HepG2 (cell line): ENCODE measurements around the gene ENPP7. TPM values are rescaled to one million over a fixed set of nuclear protein-coding genes. Genes with fewer than 3 reads are reported as not detected.

ENCODE experiments used
- AHR ChIP-seq: IDR thresholded peaks from 2 replicates; pipeline ENCODE4 v1.6.1; 2018; ENCODE audit warnings: missing genetic modification reagents, missing compliant biosample characterization
- CBFB ChIP-seq: sonication (generic); formaldehyde crosslinking; IDR thresholded peaks from 2 replicates; pipeline ENCODE4 v1.4.0; 2020; ENCODE audit warnings: missing genetic modification reagents
- RFX1 ChIP-seq: fragments of 450-650 bp; IDR thresholded peaks from 2 replicates; pipeline ENCODE4 v1.6.1; 2017
- RFXANK ChIP-seq: IDR thresholded peaks from 2 replicates; pipeline ENCODE4 v1.6.1; 2016
- ZFP62 ChIP-seq: sonication (generic); formaldehyde crosslinking; IDR thresholded peaks from 2 replicates; pipeline ENCODE4 v1.4.0; 2020; ENCODE audit warnings: missing genetic modification reagents
- ZIK1 ChIP-seq: sonication (generic); formaldehyde crosslinking; IDR thresholded peaks from 2 replicates; pipeline ENCODE4 v1.5.0; 2020; ENCODE audit warnings: mild to moderate bottlenecking, low read depth, missing genetic modification reagents, borderline replicate concordance
- ZNF10 ChIP-seq: sonication (generic); formaldehyde crosslinking; IDR thresholded peaks from 2 replicates; pipeline ENCODE4 v1.4.0; 2020; ENCODE audit warnings: mild to moderate bottlenecking, low read depth, missing genetic modification reagents, borderline replicate concordance
- polyA plus RNA-seq, 8 experiments: library from polyadenylated mRNA; depleted of rRNA in 3 of 8; stranded (reverse) in 7 of 8; unstranded in 1 of 8; fragments of >200 nt; fragmentation: Illumina TruSeq in 4 of 8; extraction: Trizol in 4 of 8; gene quantifications; 2 replicates each; pipeline versions ENCODE4 v1.2.1 to v1.2.3, GENCODE V29; 2011 to 2016; ENCODE audit warnings: low read depth in 4 of 8, missing spikeins in 1 of 8, mixed read lengths in 1 of 8; ENCODE audit not compliant: insufficient read depth in 1 of 8
- total RNA-seq, 5 experiments: library from RNA; depleted of rRNA; stranded (reverse); fragments of >200 nt; fragmentation: Illumina TruSeq; extraction: Trizol; gene quantifications; 2 replicates each; pipeline ENCODE4 v1.2.3, GENCODE V29; 2016; ENCODE audit warnings: low read depth in 1 of 5
- TF ChIP-seq, protein P1 (sequence below): sonication (generic); formaldehyde crosslinking; IDR thresholded peaks from 2 replicates; pipeline ENCODE4 v1.4.0; 2020; ENCODE audit warnings: missing genetic modification reagents, borderline replicate concordance
- TF ChIP-seq, protein P2 (sequence below): sonication (generic); formaldehyde crosslinking; IDR thresholded peaks from 2 replicates; pipeline ENCODE4 v1.8.0; 2022; ENCODE audit warnings: mild to moderate bottlenecking, missing genetic modification reagents, moderate library complexity
- TF ChIP-seq, protein P3 (sequence below): sonication (generic); formaldehyde crosslinking; IDR thresholded peaks from 2 replicates; pipeline ENCODE4 v1.4.0; 2020; ENCODE audit warnings: missing genetic modification reagents; ENCODE audit errors: not compliant biosample characterization
- TF ChIP-seq, protein P4 (sequence below): sonication (generic); formaldehyde crosslinking; IDR thresholded peaks from 2 replicates; pipeline ENCODE4 v1.5.1; 2020; ENCODE audit warnings: missing genetic modification reagents, mild to moderate bottlenecking, borderline replicate concordance
- TF ChIP-seq, protein P5 (sequence below): conservative IDR thresholded peaks from 2 replicates; pipeline ENCODE4 v1.6.1; 2018; ENCODE audit warnings: missing genetic modification reagents
- TF ChIP-seq, protein P6 (sequence below), 2 experiments: sonication (generic) in 1 of 2; formaldehyde crosslinking in 1 of 2; IDR thresholded peaks; 2 replicates each; pipeline versions ENCODE4 v1.4.0 to v1.6.1; 2018 to 2020; ENCODE audit warnings: missing genetic modification reagents in 2 of 2, borderline replicate concordance in 1 of 2, low read depth in 1 of 2, mild to moderate bottlenecking in 1 of 2, missing biosample characterization in 1 of 2

Gene ENPP7
- total and polyA plus RNA-seq, 2 of the 13 experiments (the other 11 are each of a cell fraction or from before 2014, with no cell fraction given): 1.1 to 2.2 TPM

DNA sequence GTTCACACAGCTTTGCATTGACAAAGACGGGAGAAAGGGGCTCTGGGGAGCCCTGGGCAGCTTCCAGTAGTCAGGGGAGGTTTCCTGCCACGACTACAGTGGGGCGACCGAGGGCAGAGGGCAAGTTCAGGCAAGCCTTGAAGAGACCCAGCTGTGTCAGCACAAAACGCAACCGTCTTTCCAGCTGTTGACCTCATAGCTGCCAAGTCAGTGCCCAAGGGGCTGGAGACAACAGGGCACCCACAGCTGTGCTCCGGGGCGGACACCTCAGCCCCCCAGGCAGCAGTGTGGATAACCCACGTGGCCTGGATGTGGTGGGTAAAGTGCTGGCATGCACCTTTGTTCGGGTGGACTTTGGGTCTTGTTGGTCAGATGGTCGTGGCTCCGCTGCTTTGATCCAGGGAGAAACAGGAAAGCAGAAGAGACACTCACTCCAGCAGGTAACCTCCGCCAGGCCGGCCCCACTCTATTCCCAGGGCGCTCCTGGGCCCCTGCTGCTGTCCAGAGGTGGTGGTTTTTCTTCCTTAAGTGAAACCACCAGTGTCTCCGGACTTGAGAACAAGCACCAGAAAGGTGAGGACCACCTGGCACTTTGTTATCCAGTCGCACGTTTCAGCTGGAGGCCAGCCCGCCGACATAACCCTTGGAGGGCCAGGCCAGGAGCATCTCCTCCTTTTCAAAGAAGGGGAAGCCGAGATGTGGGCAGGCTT, 29.6 kb downstream of the ENPP7 start (continued):
- TF ChIP-seq, protein P1, sequence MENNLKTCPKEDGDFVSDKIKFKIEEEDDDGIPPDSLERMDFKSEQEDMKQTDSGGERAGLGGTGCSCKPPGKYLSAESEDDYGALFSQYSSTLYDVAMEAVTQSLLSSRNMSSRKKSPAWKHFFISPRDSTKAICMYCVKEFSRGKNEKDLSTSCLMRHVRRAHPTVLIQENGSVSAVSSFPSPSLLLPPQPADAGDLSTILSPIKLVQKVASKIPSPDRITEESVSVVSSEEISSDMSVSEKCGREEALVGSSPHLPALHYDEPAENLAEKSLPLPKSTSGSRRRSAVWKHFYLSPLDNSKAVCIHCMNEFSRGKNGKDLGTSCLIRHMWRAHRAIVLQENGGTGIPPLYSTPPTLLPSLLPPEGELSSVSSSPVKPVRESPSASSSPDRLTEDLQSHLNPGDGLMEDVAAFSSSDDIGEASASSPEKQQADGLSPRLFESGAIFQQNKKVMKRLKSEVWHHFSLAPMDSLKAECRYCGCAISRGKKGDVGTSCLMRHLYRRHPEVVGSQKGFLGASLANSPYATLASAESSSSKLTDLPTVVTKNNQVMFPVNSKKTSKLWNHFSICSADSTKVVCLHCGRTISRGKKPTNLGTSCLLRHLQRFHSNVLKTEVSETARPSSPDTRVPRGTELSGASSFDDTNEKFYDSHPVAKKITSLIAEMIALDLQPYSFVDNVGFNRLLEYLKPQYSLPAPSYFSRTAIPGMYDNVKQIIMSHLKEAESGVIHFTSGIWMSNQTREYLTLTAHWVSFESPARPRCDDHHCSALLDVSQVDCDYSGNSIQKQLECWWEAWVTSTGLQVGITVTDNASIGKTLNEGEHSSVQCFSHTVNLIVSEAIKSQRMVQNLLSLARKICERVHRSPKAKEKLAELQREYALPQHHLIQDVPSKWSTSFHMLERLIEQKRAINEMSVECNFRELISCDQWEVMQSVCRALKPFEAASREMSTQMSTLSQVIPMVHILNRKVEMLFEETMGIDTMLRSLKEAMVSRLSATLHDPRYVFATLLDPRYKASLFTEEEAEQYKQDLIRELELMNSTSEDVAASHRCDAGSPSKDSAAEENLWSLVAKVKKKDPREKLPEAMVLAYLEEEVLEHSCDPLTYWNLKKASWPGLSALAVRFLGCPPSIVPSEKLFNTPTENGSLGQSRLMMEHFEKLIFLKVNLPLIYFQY (CRISPR knock-in tag): peak; percentile 75; the same call in 1 of the 2 replicates
- TF ChIP-seq, protein P2, sequence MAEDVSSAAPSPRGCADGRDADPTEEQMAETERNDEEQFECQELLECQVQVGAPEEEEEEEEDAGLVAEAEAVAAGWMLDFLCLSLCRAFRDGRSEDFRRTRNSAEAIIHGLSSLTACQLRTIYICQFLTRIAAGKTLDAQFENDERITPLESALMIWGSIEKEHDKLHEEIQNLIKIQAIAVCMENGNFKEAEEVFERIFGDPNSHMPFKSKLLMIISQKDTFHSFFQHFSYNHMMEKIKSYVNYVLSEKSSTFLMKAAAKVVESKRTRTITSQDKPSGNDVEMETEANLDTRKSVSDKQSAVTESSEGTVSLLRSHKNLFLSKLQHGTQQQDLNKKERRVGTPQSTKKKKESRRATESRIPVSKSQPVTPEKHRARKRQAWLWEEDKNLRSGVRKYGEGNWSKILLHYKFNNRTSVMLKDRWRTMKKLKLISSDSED (CRISPR knock-in tag): no peak
- no peak for TF ChIP-seq ZNF10 (CRISPR knock-in tag)
- TF ChIP-seq, protein P3, sequence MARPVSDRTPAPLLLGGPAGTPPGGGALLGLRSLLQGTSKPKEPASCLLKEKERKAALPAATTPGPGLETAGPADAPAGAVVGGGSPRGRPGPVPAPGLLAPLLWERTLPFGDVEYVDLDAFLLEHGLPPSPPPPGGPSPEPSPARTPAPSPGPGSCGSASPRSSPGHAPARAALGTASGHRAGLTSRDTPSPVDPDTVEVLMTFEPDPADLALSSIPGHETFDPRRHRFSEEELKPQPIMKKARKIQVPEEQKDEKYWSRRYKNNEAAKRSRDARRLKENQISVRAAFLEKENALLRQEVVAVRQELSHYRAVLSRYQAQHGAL: no peak
- TF ChIP-seq, protein P4, sequence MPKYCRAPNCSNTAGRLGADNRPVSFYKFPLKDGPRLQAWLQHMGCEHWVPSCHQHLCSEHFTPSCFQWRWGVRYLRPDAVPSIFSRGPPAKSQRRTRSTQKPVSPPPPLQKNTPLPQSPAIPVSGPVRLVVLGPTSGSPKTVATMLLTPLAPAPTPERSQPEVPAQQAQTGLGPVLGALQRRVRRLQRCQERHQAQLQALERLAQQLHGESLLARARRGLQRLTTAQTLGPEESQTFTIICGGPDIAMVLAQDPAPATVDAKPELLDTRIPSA (CRISPR knock-in tag): no peak
- TF ChIP-seq AHR (CRISPR knock-in tag): no peak
- TF ChIP-seq ZFP62 (CRISPR knock-in tag): no peak
- 0 out of 2 replicates have a peak, but pooled peaks have one; percentile 42 for TF ChIP-seq CBFB
- TF ChIP-seq RFXANK: no peak
- TF ChIP-seq, protein P5, sequence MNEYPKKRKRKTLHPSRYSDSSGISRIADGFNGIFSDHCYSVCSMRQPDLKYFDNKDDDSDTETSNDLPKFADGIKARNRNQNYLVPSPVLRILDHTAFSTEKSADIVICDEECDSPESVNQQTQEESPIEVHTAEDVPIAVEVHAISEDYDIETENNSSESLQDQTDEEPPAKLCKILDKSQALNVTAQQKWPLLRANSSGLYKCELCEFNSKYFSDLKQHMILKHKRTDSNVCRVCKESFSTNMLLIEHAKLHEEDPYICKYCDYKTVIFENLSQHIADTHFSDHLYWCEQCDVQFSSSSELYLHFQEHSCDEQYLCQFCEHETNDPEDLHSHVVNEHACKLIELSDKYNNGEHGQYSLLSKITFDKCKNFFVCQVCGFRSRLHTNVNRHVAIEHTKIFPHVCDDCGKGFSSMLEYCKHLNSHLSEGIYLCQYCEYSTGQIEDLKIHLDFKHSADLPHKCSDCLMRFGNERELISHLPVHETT (CRISPR knock-in tag): peak; percentile 85; the same call in 1 of the 2 replicates
- TF ChIP-seq, protein P6, sequence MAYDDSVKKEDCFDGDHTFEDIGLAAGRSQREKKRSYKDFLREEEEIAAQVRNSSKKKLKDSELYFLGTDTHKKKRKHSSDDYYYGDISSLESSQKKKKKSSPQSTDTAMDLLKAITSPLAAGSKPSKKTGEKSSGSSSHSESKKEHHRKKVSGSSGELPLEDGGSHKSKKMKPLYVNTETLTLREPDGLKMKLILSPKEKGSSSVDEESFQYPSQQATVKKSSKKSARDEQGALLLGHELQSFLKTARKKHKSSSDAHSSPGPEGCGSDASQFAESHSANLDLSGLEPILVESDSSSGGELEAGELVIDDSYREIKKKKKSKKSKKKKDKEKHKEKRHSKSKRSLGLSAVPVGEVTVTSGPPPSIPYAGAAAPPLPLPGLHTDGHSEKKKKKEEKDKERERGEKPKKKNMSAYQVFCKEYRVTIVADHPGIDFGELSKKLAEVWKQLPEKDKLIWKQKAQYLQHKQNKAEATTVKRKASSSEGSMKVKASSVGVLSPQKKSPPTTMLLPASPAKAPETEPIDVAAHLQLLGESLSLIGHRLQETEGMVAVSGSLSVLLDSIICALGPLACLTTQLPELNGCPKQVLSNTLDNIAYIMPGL (CRISPR knock-in tag; IDR thresholded peaks at IDR 0.05; ENCODE audit: borderline replicate concordance in 1 of 2, low read depth in 1 of 2): peak; percentile 73 to 80; a peak in 3 of 4 replicates
- TF ChIP-seq ZIK1: peak; percentile 94; the same call in 1 of the 2 replicates
- TF ChIP-seq RFX1: no peak
